Endometrium (tissue), 2 donors: ENCODE results near the gene PTPN13.

Experiments used
- FAIRE-seq: peaks from 2 replicates; lab custom pipeline; 2012; peaks lifted over from hg19 to GRCh38; lab: Jason Lieb, UNC
- donor health status: control.
- donor health status: control.

The PTPN13 gene

GRCh38 chr4:86587381-86588140 lies 6.6 kb upstream of the PTPN13 start:
- FAIRE-seq, result no peak

- no peak for FAIRE-seq
Measured at GRCh38 chr4:86592553-86593249, 1.4 kb upstream of the PTPN13 start.

- no peak for FAIRE-seq
Measured at GRCh38 chr4:86594559-86595425, 677 bp downstream of the PTPN13 start.

GRCh38 chr4:86595426-86595805 lies 1.3 kb downstream of the PTPN13 start:
- no peak for FAIRE-seq

- FAIRE-seq, result no peak
Measured at GRCh38 chr4:86596807-86597206, 2.7 kb downstream of the PTPN13 start.

- no peak for FAIRE-seq
Measured at GRCh38 chr4:86600007-86600653, 6.0 kb downstream of the PTPN13 start.

GRCh38 chr4:86603311-86603885 lies 9.3 kb downstream of the PTPN13 start:
- FAIRE-seq, result no peak

GRCh38 chr4:86606809-86607208 lies 12.7 kb downstream of the PTPN13 start:
- no peak for FAIRE-seq

GRCh38 chr4:86608757-86609375 lies 14.8 kb downstream of the PTPN13 start:
- no peak for FAIRE-seq

- FAIRE-seq, result no peak
Measured at GRCh38 chr4:86611757-86612156, 17.6 kb downstream of the PTPN13 start.

- FAIRE-seq, result no peak
Measured at GRCh38 chr4:86613734-86614133, 19.6 kb downstream of the PTPN13 start.

GRCh38 chr4:86614865-86615264 lies 20.8 kb downstream of the PTPN13 start:
- no peak for FAIRE-seq

- no peak for FAIRE-seq
Measured at GRCh38 chr4:86615501-86615900, 21.4 kb downstream of the PTPN13 start.

GRCh38 chr4:86619656-86620055 lies 25.5 kb downstream of the PTPN13 start:
- FAIRE-seq, result no peak

GRCh38 chr4:86621435-86621834 lies 27.3 kb downstream of the PTPN13 start:
- FAIRE-seq, result no peak

- FAIRE-seq, result peak; percentile 90
Measured at GRCh38 chr4:86626066-86626465, 32.0 kb downstream of the PTPN13 start.

GRCh38 chr4:86627462-86628135 lies 33.5 kb downstream of the PTPN13 start:
- no peak for FAIRE-seq

GRCh38 chr4:86630629-86631028 lies 36.5 kb downstream of the PTPN13 start:
- no peak for FAIRE-seq

GRCh38 chr4:86631166-86631565 lies 37.1 kb downstream of the PTPN13 start:
- no peak for FAIRE-seq

GRCh38 chr4:86633854-86634253 lies 39.7 kb downstream of the PTPN13 start:
- peak; percentile 88 for FAIRE-seq

GRCh38 chr4:86640469-86640868 lies 46.4 kb downstream of the PTPN13 start:
- FAIRE-seq, result no peak
